ENCODE data around the gene ALDH3A2. TPM values are rescaled to one million over a fixed set of nuclear protein-coding genes. Genes with fewer than 3 reads are reported as not detected.

The ALDH3A2 gene
- total and polyA plus RNA-seq, 2 of the 8 experiments (the other 6 are each of a cell fraction or from before 2014, with no cell fraction given), result 20.6 to 72.9 TPM

DNA sequence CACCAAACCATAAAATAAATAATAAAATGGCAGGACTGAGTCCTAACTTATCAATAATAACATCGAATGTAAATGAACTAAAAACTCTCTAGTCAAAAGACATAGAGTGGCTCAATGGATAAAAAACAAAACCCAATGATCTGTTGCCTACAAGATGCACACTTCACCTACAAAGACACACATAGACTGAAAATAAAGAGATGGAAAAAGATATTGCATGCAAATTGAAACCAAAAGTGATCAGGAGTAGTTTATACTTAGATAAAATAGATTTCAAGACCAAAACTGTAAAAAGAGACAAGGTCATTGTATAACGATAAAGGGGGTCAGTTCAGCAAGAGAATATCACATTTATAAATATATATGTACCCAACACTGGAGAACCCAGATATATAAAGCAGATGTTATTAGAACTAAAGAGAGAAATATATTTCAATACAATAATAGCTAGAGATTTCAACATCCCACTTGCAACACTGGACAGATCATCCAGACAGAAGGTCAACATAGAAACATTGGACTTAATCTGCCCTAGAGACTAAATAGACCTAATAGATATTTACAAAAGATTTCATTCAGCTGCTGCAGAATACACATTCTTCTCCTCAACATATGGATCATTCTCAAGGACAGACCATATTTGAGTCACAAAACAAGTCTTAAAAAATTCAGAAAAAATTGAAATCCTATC lies 38.0 kb downstream of the ALDH3A2 start (continued):
- TF ChIP-seq CHD7 (IDR thresholded peaks at IDR 0.05; ENCODE audit: insufficient replicate concordance, low read length) (no peak), MAFK (IDR thresholded peaks at IDR 0.05; ENCODE audit: low read depth, low read length) (no peak), BACH1 (IDR thresholded peaks at IDR 0.05; ENCODE audit: low read length) (no peak)

Data from H1 (cell line).